GM18951 (cell line): ENCODE results near the gene DLGAP4.
"Not testable (repeated sequence)": the region's sequence is repeated elsewhere in the genome, so short reads cannot be mapped to it uniquely, and the experiment has no call there.

Experiments used
- POLR2A ChIP-seq: IDR thresholded peaks from 4 replicates; pipeline ENCODE4 v1.6.1; 2011; ENCODE audit warnings: mild to moderate bottlenecking; ENCODE audit not compliant: insufficient read length, insufficient read depth; ENCODE audit errors: extremely low read depth
- in situ Hi-C: fragments of 300-500 bp; cut with MboI; formaldehyde crosslinking; loops from one replicate; pipeline ENCODE4 v1.12.0; 2022; ENCODE audit warnings: low sequenced_read_pairs, mixed read lengths, inconsistent platforms; ENCODE audit not compliant: unreplicated experiment

The DLGAP4 gene

GRCh38 chr20:36367907-36368799 lies 62.0 kb downstream of the DLGAP4 start:
- in situ Hi-C loops, result no loop called here
- no peak for TF ChIP-seq POLR2A

- in situ Hi-C loops, result no loop called here
- no peak for TF ChIP-seq POLR2A
Observed at GRCh38 chr20:36368869-36369268, 62.7 kb downstream of the DLGAP4 start.

- no peak for TF ChIP-seq POLR2A
- in situ Hi-C loops, result no loop called here
Observed at GRCh38 chr20:36369739-36370138, 63.6 kb downstream of the DLGAP4 start.

- in situ Hi-C loops, result no loop called here
- no peak for TF ChIP-seq POLR2A
Observed at GRCh38 chr20:36370991-36371790, 65.1 kb downstream of the DLGAP4 start.

GRCh38 chr20:36372666-36373065 lies 66.5 kb downstream of the DLGAP4 start:
- TF ChIP-seq POLR2A, result no peak
- in situ Hi-C loops, result no loop called here

GRCh38 chr20:36373089-36373488 lies 67.0 kb downstream of the DLGAP4 start:
- in situ Hi-C loops, result no loop called here
- no peak for TF ChIP-seq POLR2A

- TF ChIP-seq POLR2A, result no peak
- in situ Hi-C loops, result no loop called here
Observed at GRCh38 chr20:36374995-36375394, 68.9 kb downstream of the DLGAP4 start.

GRCh38 chr20:36377348-36378326 lies 71.5 kb downstream of the DLGAP4 start:
- in situ Hi-C loops, result no loop called here
- TF ChIP-seq POLR2A, result no peak

- TF ChIP-seq POLR2A, result no peak
- in situ Hi-C loops, result no loop called here
Observed at GRCh38 chr20:36378686-36379085, 72.5 kb downstream of the DLGAP4 start.

GRCh38 chr20:36379914-36380313 lies 73.8 kb downstream of the DLGAP4 start:
- in situ Hi-C loops, result not testable (repeated sequence)

- in situ Hi-C loops, result no loop called here
- no peak for TF ChIP-seq POLR2A
Observed at GRCh38 chr20:36384022-36384619, 78.0 kb downstream of the DLGAP4 start.

- in situ Hi-C loops, result no loop called here
Observed at GRCh38 chr20:36385503-36385902, 79.4 kb downstream of the DLGAP4 start.

GRCh38 chr20:36386236-36386635 lies 80.1 kb downstream of the DLGAP4 start:
- in situ Hi-C loops, result no loop called here
- no peak for TF ChIP-seq POLR2A

More at GRCh38 chr20:36385503-36385902, 79.4 kb downstream of the DLGAP4 start:
- TF ChIP-seq POLR2A, result no peak

- in situ Hi-C loops, result no loop called here
- TF ChIP-seq POLR2A, result no peak
Observed at GRCh38 chr20:36390269-36390668, 84.1 kb downstream of the DLGAP4 start.
